HTR-8/SVneo (cell line): ENCODE measurements around the gene ACKR2.
"Not testable (repeated sequence)": the region's sequence is repeated elsewhere in the genome, so short reads cannot be mapped to it uniquely, and the experiment has no call there.

Source experiments
- DNase-seq: peaks from one replicate; pipeline ENCODE4 v3.0.0; 2011; ENCODE audit warnings: low spot score, mixed read lengths; ENCODE audit not compliant: insufficient read length
- FAIRE-seq: peaks from 2 replicates; lab custom pipeline; 2011; peaks lifted over from hg19 to GRCh38; lab: Jason Lieb, UNC

The ACKR2 gene

DNA sequence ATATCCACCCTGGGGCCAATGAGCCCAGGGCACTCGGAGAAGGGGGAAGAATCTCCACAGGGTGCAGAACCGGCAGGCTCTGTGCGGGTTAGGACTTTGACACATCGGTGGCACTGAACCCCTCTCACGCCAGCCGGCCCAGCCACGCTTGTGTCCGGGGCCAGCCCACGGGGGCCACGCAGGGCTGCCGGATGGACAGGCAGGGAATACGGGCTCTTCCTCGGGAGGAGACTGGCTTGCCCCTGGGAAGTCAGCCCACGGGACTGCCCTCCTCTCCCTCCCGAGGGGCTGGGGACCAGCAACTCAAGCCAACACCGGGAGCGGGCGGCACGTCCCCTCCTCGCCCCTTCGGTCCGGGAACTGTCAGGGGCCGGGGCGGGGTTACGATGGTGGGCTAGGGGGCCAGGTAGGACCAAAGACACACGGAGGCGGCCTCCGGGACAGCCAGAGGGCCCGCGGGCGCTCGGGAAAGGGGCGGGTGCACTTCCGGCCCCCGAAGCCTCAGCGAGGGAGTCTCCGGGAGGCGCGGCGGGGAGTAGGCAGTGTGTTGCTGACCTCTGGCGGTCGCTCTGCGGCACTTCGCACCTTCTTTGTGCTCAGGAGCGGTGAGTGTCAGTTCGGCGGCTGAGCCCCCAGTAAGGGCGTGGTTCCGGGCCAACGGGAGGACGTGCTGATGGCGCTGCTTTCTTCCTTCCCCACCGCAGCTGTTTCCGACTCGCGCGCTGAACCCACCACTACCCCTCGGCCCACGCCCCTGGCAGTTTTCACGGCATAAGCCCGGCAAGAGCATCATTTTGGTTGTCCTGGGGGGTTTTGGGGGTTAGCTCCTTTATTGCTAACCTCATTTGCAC, 71.6 kb downstream of the ACKR2 start:
- FAIRE-seq, result peak; percentile 93
- DNase-seq, result peak; percentile 84

GRCh38 chr3:42883251-42883930, 74.1 kb downstream of the ACKR2 start:
- not testable (repeated sequence) for FAIRE-seq, DNase-seq

DNA sequence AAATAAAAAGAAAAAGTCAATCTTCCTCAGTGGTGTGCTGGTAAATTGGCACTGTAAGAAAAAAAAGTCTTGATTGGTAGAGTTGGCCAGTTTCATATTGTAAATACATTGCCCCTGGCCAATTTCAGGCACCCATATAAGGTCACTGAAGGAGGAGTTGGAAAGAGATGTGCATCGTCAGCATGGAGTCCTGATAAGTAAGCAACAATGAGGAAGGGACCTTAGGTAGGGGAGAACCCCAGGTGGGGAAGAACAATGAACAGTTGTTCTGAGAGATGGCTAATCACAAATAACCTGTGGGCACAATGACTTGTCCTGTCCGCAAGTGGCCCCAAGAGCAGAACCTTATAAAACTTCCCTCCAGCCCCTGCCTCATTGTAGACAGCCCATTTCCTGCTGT, 75.1 kb downstream of the ACKR2 start:
- FAIRE-seq (no peak), DNase-seq (no peak)

DNA sequence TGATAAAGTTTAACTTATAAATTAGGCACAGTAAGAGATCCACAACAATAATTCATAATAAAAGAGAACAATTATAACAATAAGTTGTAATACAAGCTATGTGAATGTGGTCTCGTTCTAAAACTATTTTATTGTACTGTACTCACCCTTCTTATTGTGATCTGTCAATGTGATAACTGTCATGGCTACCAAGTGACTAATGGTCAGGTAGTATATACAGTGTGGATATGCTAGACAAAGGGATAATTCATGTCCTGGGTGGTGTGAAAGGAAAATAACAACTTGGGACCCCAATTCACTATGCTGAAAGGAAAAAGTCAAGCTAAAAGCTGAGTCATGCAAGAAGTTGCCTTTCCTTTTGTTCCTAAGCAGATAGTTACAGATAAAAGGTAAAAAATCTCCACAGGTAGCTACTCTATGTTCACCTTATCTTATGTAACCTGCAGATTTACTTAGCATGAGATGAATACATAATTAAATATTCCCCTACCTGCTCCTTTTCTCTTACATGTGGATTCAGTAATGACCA, 77.1 kb downstream of the ACKR2 start:
- FAIRE-seq, result no peak
- DNase-seq, result no peak

DNA sequence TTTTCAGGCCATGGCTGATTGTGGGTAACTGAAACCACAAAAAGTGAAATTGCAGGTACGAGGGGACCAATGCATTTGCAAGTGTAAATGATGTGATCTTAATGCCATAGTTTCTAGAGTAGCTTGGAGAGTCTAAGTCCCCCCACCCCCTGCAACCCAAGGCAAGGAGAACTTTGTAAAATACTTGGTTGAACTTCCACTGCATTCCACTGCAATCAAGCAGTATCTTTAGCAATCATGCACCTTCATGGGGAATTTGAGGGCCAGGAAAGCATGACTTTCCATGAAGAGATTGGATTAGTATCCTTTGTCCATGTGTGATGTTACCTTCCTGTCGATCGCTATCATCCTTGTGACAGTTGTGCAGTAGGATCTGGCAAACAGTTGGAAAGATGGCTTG, 77.8 kb downstream of the ACKR2 start:
- FAIRE-seq, result no peak

GRCh38 chr3:42891042-42891441, 81.8 kb downstream of the ACKR2 start:
- DNase-seq (no peak), FAIRE-seq (no peak)

More for the DNA sequence above, 77.8 kb downstream of the ACKR2 start:
- DNase-seq, result no peak

- FAIRE-seq (no peak), DNase-seq (no peak)
Observed at GRCh38 chr3:42892169-42892568, 82.9 kb downstream of the ACKR2 start.

DNA sequence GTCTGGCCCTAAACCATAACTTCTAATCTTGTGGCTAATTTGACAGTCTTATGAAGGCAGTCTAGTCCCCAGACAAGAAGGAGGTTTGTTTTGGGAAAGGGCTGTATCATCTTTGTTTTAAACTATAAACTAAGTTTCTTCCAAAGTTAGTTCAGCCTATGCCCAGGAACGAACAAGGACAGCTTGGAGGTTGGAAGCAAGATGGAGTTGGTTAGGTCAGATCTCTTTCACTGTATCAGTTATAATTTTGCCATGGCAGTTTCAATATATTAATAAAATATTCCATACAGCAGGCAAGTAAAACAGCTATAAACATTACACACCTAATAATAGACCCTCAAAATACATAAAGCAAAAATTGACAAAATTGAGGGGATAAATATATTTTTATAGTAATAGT, 83.6 kb downstream of the ACKR2 start:
- no peak for DNase-seq
- no peak for FAIRE-seq

DNA sequence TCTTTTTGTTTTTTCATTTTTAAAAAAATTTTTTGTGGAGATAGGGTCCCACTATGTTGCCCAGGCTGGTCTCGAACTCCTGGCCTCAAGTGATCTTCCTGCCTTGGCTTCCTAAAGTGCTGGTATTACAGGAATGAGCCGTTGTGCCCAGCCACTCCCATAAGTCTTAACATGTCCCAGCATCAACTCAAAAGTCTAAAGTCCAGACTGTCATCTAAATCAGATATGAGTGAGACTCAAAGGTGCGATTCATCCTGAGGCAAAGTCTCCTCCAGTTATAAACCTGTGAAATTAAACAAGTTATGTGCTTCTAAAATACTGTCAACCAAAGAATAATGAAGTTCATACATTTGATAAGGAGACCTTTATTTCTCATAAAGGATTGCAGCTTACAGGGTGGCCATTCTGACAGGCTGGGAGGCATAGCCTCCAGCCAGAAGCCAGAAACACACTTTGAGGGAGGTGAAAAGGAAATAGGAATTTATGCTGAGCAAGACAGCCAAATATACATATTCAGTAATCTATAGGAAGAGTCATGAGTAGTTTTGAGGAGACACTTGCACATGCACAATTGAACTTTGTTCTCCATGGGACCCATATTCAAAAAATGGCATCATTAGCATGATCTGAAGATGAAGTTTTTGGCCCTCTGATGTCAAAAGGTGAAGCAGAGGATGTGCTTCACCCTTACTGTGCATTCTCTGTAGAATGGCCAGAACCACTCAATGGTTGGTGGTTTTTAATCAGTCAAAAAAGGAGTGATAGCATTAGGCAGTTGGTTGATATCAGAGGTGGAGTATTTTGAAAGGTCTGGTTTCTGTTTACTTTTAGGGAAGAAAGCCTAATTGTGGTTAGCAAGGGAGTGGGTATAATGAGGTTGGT, 85.7 kb downstream of the ACKR2 start:
- FAIRE-seq (no peak), DNase-seq (no peak)

DNA sequence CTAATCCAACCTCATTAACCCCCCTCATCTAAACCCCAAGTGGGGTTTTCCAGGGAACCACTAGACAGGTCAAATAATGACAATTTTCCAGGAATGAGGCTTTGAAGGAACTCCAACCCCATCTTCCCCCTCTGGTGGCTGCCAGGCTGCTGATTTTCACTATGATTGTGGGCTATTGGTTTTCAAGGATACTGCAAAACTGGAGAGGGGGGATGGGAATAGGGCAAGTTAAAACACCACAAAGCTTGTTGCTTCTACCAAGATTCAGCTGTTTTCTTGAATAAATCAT, 86.3 kb downstream of the ACKR2 start:
- DNase-seq (no peak), FAIRE-seq (no peak)

- no peak for DNase-seq
- FAIRE-seq, result no peak
Observed at GRCh38 chr3:42898896-42899675, 89.8 kb downstream of the ACKR2 start.

- no peak for FAIRE-seq
- no peak for DNase-seq
Observed at GRCh38 chr3:42900226-42901072, 91.2 kb downstream of the ACKR2 start.

- no peak for DNase-seq
Observed at GRCh38 chr3:42901073-42901415, 91.8 kb downstream of the ACKR2 start.

DNA sequence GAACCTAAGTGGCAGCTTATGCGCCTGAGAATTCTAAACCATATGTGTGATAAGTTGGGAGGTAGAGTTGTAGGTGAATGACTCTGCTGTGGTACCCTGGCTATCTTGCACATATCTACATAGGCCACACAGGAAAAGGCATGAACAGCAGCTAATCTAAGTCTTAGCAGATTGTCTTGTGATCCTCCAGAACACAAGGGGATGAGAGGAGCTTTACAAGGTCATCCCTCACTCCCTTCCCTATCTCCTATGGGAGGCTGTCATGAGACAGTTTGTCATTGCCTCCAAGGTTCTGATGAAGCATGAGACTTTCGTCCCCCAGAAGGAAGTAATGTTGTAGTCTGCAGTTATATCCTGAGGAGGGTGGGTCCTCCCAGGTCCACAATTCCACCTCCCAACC, 93.0 kb downstream of the ACKR2 start:
- DNase-seq (no peak), FAIRE-seq (no peak)

More at GRCh38 chr3:42901073-42901415, 91.8 kb downstream of the ACKR2 start:
- no peak for FAIRE-seq

GRCh38 chr3:42904076-42904475, 94.8 kb downstream of the ACKR2 start:
- no peak for FAIRE-seq

GRCh38 chr3:42905740-42906069, 96.5 kb downstream of the ACKR2 start:
- DNase-seq (no peak), FAIRE-seq (no peak)

More at GRCh38 chr3:42904076-42904475, 94.8 kb downstream of the ACKR2 start:
- no peak for DNase-seq

DNA sequence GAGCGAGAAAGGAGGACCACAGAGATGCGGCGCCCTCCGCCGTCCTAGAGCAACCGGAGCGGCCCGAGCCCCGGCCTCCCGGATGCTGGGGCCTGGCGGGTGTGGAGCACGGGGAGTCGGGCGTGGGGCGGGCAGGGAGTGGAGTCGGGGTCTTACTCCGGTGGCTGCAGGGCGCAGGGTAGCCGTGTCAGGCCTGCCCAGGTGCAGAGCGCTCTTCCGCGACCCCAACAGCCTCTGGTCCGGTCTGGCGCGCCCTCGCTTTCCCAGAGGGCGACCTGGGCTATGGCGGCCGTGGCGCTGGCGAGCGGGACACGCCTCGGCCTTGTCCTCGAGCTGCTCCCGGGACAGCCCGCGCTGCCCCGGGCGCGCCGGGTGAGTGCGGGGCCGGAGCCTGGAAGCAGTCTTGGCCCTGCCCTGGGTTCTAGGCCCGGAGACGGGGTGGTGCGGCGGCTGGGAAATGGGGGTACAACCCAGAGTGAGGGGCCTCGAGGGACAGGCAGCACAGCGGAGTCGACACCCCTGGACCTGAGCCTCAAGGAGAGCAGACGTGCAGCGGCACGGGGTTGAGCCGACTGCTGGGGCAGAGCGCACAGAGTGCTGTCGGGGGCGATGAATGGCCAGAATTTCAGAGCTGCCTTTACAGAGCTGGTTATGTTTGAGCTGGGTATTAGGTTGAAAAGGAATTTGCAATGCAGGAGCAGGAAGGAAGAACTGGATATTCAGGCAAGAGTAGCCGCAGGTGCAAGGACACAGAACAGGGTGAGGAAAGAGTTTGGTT, 97.0 kb downstream of the ACKR2 start, which contains the start of gene ZNF662:
Gene ZNF662 (plus strand): TSS at position 73 of the 778 bp plus-strand sequence. CDS start 1,973 bp downstream, outside the sequence.
- no peak for DNase-seq
- no peak for FAIRE-seq

DNA sequence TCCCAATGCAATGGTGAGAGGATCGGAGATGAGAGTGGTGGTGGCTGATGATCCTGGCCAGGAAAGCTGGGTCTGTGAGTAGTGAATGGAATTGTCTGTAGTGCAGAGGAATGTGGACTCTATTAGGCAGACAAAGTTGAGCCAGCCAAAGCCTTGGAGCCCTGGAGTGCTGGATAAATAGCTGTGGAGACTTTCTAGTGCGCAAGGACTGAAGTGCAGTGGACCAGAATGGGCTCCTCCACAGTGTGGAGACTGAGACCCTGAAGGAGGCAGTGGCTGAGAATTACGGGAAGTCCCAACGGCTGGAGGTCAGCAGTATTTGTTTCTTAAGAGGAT, 97.6 kb downstream of the ACKR2 start:
- FAIRE-seq (no peak), DNase-seq (no peak)
